Limb (tissue), 2 donors: Measurements from ENCODE around the gene BTC.
A peak's percentile ranks its signal among the peaks of the same experiment; 100 is the strongest.
"Not testable (repeated sequence)": the region's sequence is repeated elsewhere in the genome, so short reads cannot be mapped to it uniquely, and the experiment has no call there.

Source experiments
- DNase-seq, 2 donors: peaks; one replicate each; pipeline ENCODE4 v3.0.0-alpha.2; 2016; ENCODE audit errors: extremely low spot score in 2 of 2

BTC gene

DNA sequence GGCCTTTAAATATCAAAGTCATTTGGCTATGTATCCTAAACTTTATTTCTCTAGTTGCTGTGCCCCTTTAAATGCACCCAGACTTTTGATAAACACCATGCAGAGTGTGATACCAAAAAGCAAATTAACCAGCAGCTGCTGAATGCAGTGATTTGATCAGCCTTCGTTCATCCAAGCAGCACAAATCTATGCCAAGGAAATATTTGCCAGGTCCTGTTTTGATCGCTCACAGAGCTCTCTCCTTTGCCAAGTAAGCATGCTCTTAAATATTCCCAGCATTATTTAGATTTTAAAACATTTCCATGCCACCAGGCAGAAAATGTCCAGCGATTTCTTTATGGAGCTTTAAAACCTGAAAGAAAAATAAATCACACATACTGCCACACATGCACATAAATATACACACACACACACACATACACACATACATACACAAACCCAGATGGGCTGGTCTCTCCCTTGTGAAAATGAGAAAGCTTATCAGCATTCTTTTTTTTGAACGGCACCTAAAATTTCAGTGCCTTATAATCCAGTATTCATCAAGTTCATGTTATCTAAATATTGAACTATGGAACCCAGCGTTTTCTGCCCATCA lies 35.7 kb downstream of the BTC start:
- no peak for DNase-seq

DNA sequence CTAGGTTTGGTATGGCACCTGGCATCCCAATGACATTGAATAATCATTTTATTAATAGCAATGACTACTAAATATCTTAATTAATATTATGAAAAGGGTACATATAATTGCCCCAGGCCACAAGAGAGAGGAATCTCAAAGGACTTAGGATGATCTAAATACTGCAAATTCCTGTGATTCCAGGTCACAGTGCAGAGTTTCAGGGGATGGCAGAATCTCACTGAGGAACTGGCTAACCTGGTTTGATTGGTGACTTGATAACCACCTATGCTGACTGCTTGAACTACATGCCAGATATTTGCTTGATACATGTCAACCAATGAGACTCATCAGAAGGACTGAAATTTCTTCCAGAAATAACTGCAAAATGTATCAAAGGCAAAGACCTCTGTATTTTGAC lies 37.2 kb downstream of the BTC start:
- no peak for DNase-seq

DNA sequence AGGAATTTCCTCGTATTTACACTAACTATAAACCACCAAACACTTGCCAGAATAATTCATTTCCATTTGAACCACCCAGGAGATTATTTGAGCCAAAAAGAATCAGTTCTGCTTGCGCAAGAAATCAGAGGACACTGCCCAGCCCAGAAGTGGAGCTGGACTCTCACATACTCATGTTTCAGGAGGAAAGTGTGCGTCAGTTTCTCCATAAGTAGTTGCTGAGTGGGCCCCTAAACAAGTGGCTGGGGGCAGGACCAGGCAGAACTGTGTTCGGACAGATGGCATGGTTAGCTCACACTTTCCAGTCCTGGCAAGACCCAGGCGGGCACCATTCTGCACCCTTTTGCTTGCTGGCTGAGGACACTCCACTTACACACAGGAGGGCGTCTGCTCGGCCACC lies 38.8 kb downstream of the BTC start:
- DNase-seq: no peak

DNA sequence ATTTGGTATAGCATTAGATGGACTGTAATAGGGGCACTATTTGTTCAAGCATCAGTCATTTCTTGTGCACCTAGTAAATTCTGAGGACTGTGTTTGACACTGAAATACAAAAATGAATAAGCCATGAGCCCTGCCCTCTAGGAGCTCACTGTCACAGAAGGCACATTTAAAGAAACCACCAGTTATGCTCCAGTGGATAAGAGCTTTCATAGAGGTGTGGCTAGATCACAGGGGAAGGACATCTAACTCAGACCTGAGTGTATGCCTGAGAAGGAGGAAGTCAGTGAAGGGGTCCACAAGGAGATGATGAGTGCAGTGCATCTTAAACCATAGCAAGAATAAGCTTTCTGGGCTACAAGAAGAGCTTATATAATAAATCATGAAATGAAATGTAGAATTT lies 40.1 kb downstream of the BTC start:
- no peak for DNase-seq

DNA sequence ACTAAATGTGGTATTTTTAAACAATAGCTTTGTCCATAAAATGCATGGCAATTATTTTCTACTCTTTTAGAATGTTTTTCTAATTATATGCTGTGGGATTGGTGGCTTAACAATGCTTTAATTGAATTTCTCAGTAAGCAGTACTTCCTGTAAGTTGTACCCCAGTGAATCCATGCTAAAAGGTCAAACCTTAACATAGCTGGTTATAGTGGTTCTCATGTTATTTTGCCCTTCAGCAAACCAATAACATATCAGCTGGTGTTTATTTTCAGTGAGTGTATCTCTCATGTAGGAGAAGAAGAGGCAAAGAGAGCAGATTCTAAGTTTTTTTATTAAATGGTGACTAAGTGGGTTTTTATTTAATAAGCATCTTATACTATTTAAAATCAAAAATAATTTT lies 41.5 kb downstream of the BTC start:
- no peak for DNase-seq

DNA sequence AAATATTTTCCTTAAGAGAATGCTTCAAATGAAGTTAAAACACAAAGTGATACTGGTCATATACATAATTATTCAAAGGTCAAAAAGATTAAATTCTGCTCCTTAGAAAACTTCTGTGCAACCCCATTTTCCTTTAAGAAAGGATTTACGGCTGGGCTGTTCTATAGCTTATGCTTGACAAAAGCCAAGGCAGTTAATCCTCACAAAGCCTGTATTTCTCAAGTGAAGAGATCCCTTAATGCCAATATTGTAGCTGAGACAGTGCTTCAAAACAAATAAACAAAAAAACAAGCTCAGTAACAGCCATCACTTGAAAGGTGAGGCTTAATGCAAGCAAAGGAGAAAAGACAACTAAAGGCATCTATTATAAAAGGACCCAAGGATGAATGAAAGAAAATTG lies 42.5 kb downstream of the BTC start:
- DNase-seq: no peak

DNA sequence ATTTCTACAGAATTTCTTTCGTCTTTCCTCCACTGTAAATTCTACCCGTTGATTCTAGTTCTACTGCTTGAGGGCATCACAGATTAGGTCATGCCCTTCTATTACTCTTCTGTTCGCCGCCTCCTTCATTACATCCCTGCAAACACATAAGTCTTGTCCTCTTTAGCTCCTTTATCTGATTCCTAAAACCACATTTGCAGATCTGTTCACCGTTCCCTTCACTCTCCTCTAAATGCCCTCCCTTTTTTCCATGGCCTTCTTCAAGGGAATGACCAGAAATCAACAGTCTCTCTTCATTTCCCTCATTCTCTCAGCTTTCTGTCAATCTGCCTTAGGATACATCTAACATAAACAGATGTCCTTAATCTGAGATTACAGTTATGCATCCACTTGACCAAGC lies 43.1 kb downstream of the BTC start:
- no peak for DNase-seq

DNA sequence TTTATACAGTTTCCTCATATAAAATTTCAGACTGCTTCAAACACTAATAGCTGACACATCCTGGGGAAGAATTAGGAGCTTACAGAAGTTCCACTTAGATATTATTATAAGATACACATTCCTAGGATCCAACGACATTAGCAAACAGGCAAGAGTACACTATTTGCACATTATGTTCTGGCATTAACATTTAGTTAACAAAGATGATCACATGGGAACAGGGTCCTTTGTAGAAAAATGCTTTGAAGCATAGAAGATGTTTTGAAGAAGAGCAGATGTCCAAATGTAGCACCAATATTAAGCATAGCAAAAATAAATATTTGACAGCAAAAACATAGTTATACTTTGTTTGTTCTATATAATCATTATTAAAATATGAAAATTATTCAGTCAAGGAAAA lies 52.1 kb downstream of the BTC start:
- DNase-seq: no peak

DNA sequence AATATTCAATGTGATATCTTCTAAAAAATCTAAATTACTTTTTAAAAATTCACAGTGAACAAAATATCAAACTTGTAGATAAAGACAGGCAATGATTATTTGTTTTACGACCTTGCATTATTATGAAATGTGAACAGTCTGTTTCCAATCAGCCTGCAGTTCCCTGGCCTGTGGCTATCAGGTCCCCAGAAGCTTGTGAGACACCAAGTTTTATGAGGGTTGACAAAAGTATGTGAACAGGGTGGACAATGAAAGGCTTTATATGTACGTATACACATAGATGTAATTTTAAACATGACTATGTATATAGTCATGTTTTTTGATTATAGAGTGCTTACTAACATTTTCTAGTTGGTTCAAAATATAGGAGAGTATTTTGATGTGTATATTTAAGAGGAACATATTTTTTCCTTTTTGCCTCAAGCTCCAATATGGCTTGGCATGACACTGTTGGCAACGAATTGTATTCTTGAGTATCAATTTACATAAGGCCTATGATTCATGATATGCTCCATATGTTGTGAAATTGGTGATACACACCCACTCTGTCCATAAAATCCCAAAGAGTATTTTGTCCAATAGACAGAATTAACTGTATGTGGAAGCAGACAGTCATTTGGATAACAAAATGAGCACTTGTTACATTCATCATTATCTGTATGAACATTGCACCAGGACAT lies 55.7 kb downstream of the BTC start:
- peak in 1 of 2 donors; percentile 25 for DNase-seq

DNA sequence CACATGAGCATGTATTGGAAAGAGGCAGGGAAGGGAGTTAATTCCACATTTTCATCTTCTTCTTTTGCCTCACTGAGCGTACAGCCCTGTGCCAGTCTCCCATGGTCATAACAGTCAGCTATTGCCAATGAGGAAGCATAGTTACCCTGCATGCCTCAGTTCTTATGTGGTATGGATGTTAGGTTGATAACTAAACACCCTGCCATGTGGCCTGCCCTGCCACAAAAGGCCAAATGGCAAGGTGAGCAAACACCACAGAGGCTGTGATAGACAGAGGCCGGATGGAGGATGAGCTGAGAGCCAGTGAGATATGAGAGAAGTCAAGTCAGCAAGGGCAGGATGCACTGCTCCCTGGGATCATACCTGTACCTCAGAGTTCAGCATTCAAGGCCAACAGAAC lies 59.3 kb downstream of the BTC start:
- no peak for DNase-seq

DNA sequence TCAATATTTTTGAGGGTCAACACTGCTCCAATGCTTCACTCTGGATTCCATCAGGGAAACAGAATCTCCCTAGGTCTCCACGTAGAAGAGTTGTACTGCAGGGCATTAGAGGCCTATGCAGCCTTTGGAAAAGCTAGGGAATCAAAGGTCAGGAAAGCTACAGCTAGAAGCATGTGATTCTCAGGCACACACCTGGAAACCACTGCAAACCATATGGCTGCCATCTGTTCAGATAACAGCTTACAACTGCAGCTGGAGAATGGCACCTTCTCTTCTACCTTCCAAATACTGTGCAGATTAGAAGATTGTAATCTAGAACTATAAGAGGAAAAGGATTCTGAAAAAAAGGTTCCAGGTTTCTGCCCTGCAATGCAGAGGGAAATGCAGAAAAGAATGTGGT lies 60.6 kb downstream of the BTC start:
- DNase-seq: no peak

DNA sequence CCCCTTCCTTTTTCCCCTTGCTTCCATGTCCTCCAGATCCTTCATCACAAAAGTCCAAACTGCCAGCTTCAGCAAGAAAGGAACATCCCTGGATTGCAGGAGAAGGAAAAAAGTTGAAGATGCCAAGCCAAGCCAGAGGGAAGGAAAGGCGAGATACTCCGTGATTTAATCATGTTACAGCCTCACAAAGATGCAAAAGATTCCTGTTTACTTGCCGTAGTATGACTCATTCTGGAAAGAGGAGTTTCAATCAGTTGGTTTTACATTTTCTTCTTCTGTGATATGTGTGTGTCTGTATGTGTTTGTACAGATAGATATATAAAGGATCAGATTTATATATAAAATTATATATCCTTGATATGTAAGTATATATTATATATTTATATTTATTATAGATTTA lies 69.3 kb downstream of the BTC start:
- no peak for DNase-seq

DNA sequence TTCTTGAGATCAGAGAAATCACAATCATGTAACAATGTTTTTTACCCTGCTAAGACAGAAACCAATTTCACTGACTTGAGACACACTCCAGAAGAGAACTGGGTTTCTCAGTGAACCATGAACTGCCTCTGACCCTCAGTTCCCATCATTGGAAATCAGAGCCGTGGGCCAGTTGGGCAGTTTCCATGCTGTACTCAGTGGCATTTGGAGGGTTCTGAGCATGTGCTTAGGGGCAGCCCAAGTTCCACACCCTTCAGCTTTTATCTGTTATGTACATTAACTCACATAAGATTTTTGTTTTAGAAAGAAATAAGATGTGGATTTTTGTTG lies 77.9 kb downstream of the BTC start:
- no peak for DNase-seq

DNA sequence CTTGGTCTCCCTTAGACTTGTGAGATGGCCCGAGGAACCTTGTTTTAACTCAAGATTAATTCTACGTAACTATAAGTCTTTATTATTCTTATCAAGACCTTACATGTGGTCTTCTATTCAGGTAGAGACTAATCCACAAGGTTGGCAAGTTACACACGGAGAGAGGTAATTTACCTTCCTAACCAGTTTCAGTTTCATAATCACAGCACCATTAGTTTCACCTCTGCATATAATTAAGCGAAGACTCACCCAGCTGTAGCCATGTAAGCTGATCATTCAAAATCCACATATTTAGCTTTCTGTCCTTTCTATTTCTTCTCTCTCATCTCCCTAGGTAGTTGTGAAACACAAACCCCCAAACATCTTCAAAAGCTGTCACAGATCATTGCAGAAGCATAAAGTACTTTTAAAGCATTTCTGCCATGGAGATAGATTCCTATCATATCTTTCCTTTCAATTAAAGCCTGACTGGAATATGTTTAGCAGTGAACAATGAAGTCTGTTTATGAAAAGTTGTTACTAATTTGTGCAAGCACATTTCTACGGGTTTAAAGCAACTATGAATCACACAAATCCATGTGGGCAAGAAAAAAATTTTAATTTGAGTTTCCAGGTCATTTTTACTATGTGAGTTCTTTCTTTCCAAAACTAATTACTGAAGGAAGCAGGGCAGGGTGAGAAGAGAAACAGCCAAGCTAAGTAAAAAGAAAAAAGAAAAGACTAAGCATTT lies 78.5 kb downstream of the BTC start:
- no peak for DNase-seq

DNA sequence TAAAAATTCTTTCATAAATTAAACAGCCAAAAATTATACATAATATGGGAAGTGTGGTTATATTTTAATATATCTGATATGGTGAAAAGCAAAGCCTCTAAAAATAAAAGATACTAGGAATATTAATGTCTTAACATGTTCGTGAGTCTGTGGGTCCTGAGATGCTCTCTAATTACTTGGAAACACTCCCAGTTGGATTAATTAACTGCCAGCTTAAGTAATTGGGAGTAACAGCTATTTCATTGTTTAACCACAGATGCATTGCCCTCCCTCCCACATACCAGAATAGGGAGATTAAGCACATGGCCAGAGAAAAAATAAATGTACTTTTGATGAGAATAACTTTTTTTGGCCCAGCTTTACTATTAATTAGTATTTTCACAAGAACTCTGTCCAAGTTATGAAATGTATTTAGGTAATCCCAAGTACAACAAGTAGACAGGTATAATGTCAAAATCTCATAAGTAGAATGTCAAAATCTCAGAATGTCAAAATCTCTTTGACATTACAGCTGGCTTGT lies 79.7 kb downstream of the BTC start:
- no peak for DNase-seq

DNA sequence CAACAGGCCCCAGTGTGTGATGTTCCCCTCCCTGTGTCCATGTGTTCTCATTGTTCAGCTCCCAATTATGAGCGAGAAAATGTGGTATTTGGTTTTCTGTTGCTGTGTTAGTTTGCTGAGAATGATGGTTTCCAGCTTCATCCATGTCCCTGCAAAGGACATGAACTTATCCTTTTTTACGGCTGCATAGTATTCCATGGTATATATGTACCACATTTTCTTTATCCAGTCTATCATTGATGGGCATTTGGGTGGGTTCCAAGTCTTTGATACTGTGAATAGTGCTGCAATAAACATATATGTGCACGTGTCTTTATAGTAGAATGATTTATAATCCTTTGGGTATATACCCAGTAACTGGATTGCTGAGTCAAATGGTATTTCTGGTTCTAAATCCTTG lies 86.2 kb downstream of the BTC start:
- not testable (repeated sequence) for DNase-seq
